ENCODE measurements around the gene ADK.
A peak's percentile ranks its signal among the peaks of the same experiment; 100 is the strongest.

Gene ADK

DNA sequence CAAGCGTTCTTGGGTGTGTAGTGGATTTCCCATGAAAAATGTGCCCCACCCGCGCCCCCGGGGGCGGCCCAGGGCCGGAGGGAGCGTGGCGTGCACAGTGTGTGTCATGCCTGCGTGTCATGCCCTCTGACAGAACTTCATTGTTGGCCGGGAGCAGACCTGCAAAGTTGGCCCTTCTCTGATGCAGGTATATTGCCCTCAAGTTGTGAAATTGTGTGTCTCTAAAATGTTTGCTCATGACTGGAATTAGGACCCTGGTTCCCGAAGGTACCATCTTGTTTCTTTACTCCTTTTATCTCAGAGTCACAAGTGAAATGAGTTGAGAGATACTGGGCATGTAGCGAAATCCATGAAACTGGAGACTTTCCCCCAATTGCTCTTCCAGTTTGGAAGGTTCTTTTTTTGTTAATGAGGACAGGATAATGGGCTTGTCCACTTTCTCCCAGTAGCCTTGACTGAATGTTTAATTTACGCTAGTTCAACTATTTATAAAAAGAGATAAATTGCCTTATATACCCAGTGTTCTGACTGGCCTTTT lies 26.2 kb downstream of the ADK start:
- H2AFZ ChIP-seq, result peak overlapping the region; percentile 84
- no peak overlapping the region for H3K9ac ChIP-seq
- peak overlapping the region; percentile 84 for H3K27ac ChIP-seq
- TF ChIP-seq, protein P1, sequence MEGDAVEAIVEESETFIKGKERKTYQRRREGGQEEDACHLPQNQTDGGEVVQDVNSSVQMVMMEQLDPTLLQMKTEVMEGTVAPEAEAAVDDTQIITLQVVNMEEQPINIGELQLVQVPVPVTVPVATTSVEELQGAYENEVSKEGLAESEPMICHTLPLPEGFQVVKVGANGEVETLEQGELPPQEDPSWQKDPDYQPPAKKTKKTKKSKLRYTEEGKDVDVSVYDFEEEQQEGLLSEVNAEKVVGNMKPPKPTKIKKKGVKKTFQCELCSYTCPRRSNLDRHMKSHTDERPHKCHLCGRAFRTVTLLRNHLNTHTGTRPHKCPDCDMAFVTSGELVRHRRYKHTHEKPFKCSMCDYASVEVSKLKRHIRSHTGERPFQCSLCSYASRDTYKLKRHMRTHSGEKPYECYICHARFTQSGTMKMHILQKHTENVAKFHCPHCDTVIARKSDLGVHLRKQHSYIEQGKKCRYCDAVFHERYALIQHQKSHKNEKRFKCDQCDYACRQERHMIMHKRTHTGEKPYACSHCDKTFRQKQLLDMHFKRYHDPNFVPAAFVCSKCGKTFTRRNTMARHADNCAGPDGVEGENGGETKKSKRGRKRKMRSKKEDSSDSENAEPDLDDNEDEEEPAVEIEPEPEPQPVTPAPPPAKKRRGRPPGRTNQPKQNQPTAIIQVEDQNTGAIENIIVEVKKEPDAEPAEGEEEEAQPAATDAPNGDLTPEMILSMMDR (IDR thresholded peaks at IDR 0.05), result no peak
- H3K36me3 ChIP-seq (ENCODE audit: control insufficient read depth, insufficient read depth, low read length), result no peaks in the 10 kb centered on the region
- no peaks in the 10 kb centered on the region for H3K9me3 ChIP-seq (ENCODE audit: control insufficient read depth, low read length)
- H3K4me1 ChIP-seq, result no peaks in the 10 kb centered on the region
- no peaks in the 10 kb centered on the region for H3K27me3 ChIP-seq (ENCODE audit: control insufficient read depth, insufficient read depth, low read length)
- peak overlapping the region; percentile 67 for H3K4me3 ChIP-seq (ENCODE audit: low read depth, low read length)
- peaks cover 2% of the 10 kb centered on the region for H3K79me2 ChIP-seq
- peak overlapping the region; percentile 76 for H3K4me2 ChIP-seq (ENCODE audit: low read length)

DNA sequence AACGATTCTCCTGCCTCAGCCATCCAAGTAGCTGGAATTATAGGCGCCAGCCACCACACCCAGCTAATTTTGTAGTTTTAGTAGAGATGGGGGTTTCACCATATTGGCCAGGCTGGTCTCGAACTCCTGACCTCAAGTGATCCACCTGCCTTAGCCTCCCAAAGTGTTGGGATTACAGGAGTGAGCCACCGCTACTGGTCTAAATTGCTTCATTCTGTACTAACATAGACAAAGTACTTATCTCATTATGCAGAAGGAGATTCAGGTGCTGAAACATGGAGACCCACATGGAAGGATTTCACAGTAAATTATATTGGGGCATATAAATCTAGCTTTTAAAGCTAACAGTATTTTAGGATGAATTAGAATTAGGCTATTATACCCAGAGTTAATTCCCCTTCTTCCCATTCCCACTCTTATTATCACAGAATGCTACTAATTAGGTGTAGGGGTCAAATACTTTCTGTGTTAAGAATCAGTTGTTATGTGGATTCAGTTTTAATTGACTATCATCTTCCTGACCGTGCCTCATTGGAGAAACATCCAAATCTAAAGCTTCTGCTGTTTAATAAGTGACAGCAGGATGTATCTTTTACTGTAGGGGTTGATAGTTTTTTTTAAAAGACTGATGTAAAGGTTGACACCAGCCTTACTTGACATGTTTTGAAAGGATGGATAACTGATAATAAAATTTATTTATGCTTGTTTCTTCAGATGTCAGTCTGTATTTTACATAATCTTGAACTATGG lies 27.2 kb downstream of the ADK start:
- H2AFZ ChIP-seq, result no peak overlapping the region
- no peak overlapping the region for H3K9ac ChIP-seq
- H3K36me3 ChIP-seq (ENCODE audit: control insufficient read depth, insufficient read depth, low read length), result no peaks in the 10 kb centered on the region
- TF ChIP-seq, protein P1 (IDR thresholded peaks at IDR 0.05), result no peak
- H3K4me2 ChIP-seq (ENCODE audit: low read length), result no peak overlapping the region
- H3K9me3 ChIP-seq (ENCODE audit: control insufficient read depth, low read length), result no peaks in the 10 kb centered on the region
- no peak overlapping the region for H3K27ac ChIP-seq
- no peaks in the 10 kb centered on the region for H3K4me1 ChIP-seq
- H3K27me3 ChIP-seq (ENCODE audit: control insufficient read depth, insufficient read depth, low read length), result no peaks in the 10 kb centered on the region
- no peak overlapping the region for H3K4me3 ChIP-seq (ENCODE audit: low read depth, low read length)
- H3K79me2 ChIP-seq, result peaks cover 4% of the 10 kb centered on the region

DNA sequence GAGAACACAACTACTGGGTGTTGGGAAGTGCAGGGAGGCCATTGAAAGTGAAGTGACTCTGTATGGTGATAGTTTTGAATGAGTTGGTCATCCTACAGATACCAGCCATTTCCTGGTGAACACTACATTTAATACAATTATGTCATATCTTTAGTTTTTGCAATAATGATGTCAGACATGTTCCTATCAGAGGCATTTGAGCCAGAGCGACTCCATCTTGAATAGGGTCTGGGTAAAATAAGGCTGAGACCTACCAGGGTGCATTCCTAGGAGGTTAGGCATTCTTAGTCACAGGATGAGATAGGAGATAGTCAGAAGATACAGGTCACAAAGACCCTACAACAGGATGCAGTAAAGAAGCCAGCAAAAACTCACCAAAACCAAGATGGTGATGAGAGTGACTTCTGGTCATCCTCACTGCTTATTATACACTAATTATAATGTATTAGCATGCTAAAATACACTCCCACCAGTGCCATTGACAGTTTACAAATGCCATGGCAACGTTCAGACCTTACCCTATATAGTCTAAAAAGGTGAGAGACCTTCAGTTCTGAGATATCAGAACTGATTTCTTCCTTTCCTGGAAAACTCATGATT lies 28.2 kb downstream of the ADK start:
- no peak overlapping the region for H3K9ac ChIP-seq
- TF ChIP-seq, protein P1 (IDR thresholded peaks at IDR 0.05), result no peak
- H3K27ac ChIP-seq, result no peak overlapping the region
- no peak overlapping the region for H3K4me2 ChIP-seq (ENCODE audit: low read length)
- H3K4me1 ChIP-seq, result no peaks in the 10 kb centered on the region
- H3K79me2 ChIP-seq, result peaks cover 4% of the 10 kb centered on the region
- no peak overlapping the region for H2AFZ ChIP-seq
- no peaks in the 10 kb centered on the region for H3K9me3 ChIP-seq (ENCODE audit: control insufficient read depth, low read length)
- H3K36me3 ChIP-seq (ENCODE audit: control insufficient read depth, insufficient read depth, low read length), result no peaks in the 10 kb centered on the region
- no peaks in the 10 kb centered on the region for H3K27me3 ChIP-seq (ENCODE audit: control insufficient read depth, insufficient read depth, low read length)
- no peak overlapping the region for H3K4me3 ChIP-seq (ENCODE audit: low read depth, low read length)

DNA sequence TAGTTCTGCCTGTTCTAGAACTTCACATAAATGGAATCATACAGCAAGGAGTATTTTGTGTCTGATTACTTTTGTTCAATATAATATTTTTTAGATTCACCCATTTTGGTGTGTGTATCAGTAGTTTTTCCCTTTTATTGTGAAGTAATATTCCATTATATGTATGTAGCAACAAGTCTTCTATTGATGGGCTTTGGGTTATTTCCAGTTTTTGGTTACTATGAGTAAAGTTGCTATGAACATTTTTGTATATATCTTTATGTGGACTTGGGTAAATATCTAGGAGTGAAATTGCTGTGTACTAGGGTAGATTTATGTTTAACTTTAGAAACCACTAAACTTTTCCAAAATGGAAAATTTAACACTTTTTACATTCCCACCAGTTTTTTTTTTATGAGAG lies 35.7 kb downstream of the ADK start:
- H2AFZ ChIP-seq, result no peak overlapping the region
- no peak overlapping the region for H3K4me3 ChIP-seq (ENCODE audit: low read depth, low read length)
- no peaks in the 10 kb centered on the region for H3K36me3 ChIP-seq (ENCODE audit: control insufficient read depth, insufficient read depth, low read length)
- H3K4me2 ChIP-seq (ENCODE audit: low read length), result no peak overlapping the region
- no peaks in the 10 kb centered on the region for H3K4me1 ChIP-seq
- no peaks in the 10 kb centered on the region for H3K27me3 ChIP-seq (ENCODE audit: control insufficient read depth, insufficient read depth, low read length)
- peaks cover 9% of the 10 kb centered on the region for H3K79me2 ChIP-seq
- H3K9me3 ChIP-seq (ENCODE audit: control insufficient read depth, low read length), result no peaks in the 10 kb centered on the region
- TF ChIP-seq, protein P1 (IDR thresholded peaks at IDR 0.05), result no peak
- no peak overlapping the region for H3K9ac ChIP-seq
- no peak overlapping the region for H3K27ac ChIP-seq

All from parathyroid adenoma (tissue), 2 donors.